HepG2 (cell line): ENCODE results near the gene NAXD. TPM values are rescaled to one million over a fixed set of nuclear protein-coding genes. Genes with fewer than 3 reads are reported as not detected.

Source experiments
- ATAC-seq: fragments of 200-7000 bp; cut with Tn5 transposase; 3 replicates; pipeline ENCODE4 v1.9.1; 2020; ENCODE audit warnings: mild to moderate bottlenecking, moderate library complexity
- BruUV-seq: library from RNA; stranded (reverse); fragments of 400-500 nt; replicated peaks from 2 replicates; lab custom pipeline; 2021; lab: Mats Ljungman, UMichigan
- CTCF ChIA-PET: fragments of 300-600 bp; formaldehyde crosslinking; extraction: SDS; loops from one replicate; lab custom pipeline; 2021; ENCODE audit warnings: low total read pairs, inconsistent platforms, low intra/inter-chr PET ratio; lab: Yijun Ruan, JAX
- POLR2A ChIA-PET: fragments of 350-600 bp; sonication (Branson Sonifier 250); formaldehyde crosslinking; loops from one replicate; lab custom pipeline; 2020; ENCODE audit warnings: antibody characterized with exemption, inconsistent platforms; lab: Yijun Ruan, JAX
- DNase-seq: peaks from one replicate; pipeline ENCODE4 v3.0.0-alpha.2; 2015; ENCODE audit warnings: low spot score
- FAIRE-seq: peaks from 3 replicates; lab custom pipeline; 2011; peaks lifted over from hg19 to GRCh38; lab: Jason Lieb, UNC
- H2AFZ ChIP-seq: one replicate; pipeline ENCODE4 v1.6.1; 2011; ENCODE audit warnings: low read length, inconsistent platforms
- H3K27ac ChIP-seq: fragments of 300-600 bp; 3 replicates; pipeline ENCODE4 v1.8.0; 2011; ENCODE audit warnings: mixed run types, mild to moderate bottlenecking, mixed read lengths, low read length, inconsistent platforms; ENCODE audit not compliant: insufficient read depth; ENCODE audit errors: extremely low read length
- H3K27me3 ChIP-seq, 2 experiments: fragments of 200-600 bp in 1 of 2; 2 replicates in 1 of 2; 3 replicates in 1 of 2; pipeline versions ENCODE4 v1.6.0 to v1.8.0; 2011; ENCODE audit warnings: low read length in 2 of 2, mild to moderate bottlenecking in 2 of 2, moderate library complexity in 2 of 2, inconsistent platforms in 1 of 2; ENCODE audit not compliant: insufficient read depth in 2 of 2, control insufficient read depth in 1 of 2
- H3K36me3 ChIP-seq, 2 experiments: fragments of 200-600 bp in 1 of 2; replicated peaks in 1 of 2; 2 replicates in 1 of 2; 3 replicates in 1 of 2; pipeline versions ENCODE4 v1.5.1 to v1.8.0; 2011; ENCODE audit warnings: low read length in 2 of 2, inconsistent platforms in 1 of 2; ENCODE audit not compliant: insufficient read depth in 2 of 2, control insufficient read depth in 1 of 2
- H3K4me1 ChIP-seq: 2 replicates; pipeline ENCODE4 v1.5.1; 2012; ENCODE audit warnings: low read length, inconsistent platforms; ENCODE audit not compliant: insufficient read depth
- H3K4me2 ChIP-seq: 2 replicates; pipeline ENCODE4 v1.6.0; 2011; ENCODE audit warnings: low read depth, low read length, inconsistent platforms
- H3K4me3 ChIP-seq, 3 experiments: fragments of 200-600 bp in 1 of 3; sonication (generic), shearing (Covaris generic) in 1 of 3; replicated peaks in 1 of 3; 2 replicates each; pipeline ENCODE4 v1.5.1; 2011 to 2016; ENCODE audit warnings: low read length in 3 of 3, inconsistent platforms in 2 of 3, low read depth in 2 of 3, mild to moderate bottlenecking in 2 of 3, control low read depth in 1 of 3, mixed read lengths in 1 of 3; ENCODE audit not compliant: insufficient read depth in 1 of 3
- H3K79me2 ChIP-seq: one replicate; pipeline ENCODE4 v1.6.1; 2011; ENCODE audit warnings: low read length, inconsistent platforms; ENCODE audit not compliant: insufficient read depth
- H3K9ac ChIP-seq: 2 replicates; pipeline ENCODE4 v1.6.0; 2011; ENCODE audit warnings: mild to moderate bottlenecking, low read depth, low read length, inconsistent platforms; ENCODE audit not compliant: insufficient read depth
- H3K9me3 ChIP-seq: 2 replicates; pipeline ENCODE4 v1.5.1; 2012; ENCODE audit warnings: mild to moderate bottlenecking, low read length
- H4K20me1 ChIP-seq: 2 replicates; pipeline ENCODE4 v1.6.0; 2011; ENCODE audit warnings: inconsistent platforms, mild to moderate bottlenecking, low read length, moderate library complexity; ENCODE audit not compliant: insufficient read depth
- CTCF ChIP-seq: sonication (generic); formaldehyde crosslinking; IDR thresholded peaks from 2 replicates; pipeline ENCODE4 v1.5.0; 2020; ENCODE audit warnings: mild to moderate bottlenecking, missing genetic modification reagents, moderate library complexity
- FOSL1 ChIP-seq: sonication (generic); formaldehyde crosslinking; IDR thresholded peaks from 2 replicates; pipeline ENCODE4 v1.9.0; 2021; ENCODE audit warnings: missing genetic modification reagents, borderline replicate concordance
- HHEX ChIP-seq: IDR thresholded peaks from 2 replicates; pipeline ENCODE4 v1.6.1; 2016; ENCODE audit warnings: control low read depth
- HMG20A ChIP-seq: IDR thresholded peaks from 2 replicates; pipeline ENCODE4 v1.6.1; 2016; ENCODE audit warnings: borderline replicate concordance
- IKZF4 ChIP-seq: sonication (generic); formaldehyde crosslinking; IDR thresholded peaks from 2 replicates; pipeline ENCODE4 v1.5.1; 2020; ENCODE audit warnings: borderline replicate concordance, mild to moderate bottlenecking, low read depth, missing genetic modification reagents; ENCODE audit errors: not compliant biosample characterization
- JUND ChIP-seq: sonication (generic); formaldehyde crosslinking; IDR thresholded peaks from 2 replicates; pipeline ENCODE4 v1.8.0; 2022; ENCODE audit warnings: mild to moderate bottlenecking, missing genetic modification reagents
- MAFK ChIP-seq, 2 experiments: IDR thresholded peaks in 1 of 2; conservative IDR thresholded peaks in 1 of 2; 2 replicates each; pipeline ENCODE4 v1.6.1; 2011; ENCODE audit warnings: improper control_type of control experiment in 2 of 2, low read length in 2 of 2
- NRL ChIP-seq: sonication (generic); formaldehyde crosslinking; IDR thresholded peaks from 2 replicates; pipeline ENCODE4 v1.5.0; 2020; ENCODE audit warnings: missing genetic modification reagents, mild to moderate bottlenecking, moderate library complexity, borderline replicate concordance
- POLR2G ChIP-seq: fragments of 200-400 bp; formaldehyde crosslinking; IDR thresholded peaks from 2 replicates; pipeline ENCODE4 v1.6.1; 2018; ENCODE audit warnings: mild to moderate bottlenecking, low read depth, low read length, moderate library complexity
- SMC3 ChIP-seq: IDR thresholded peaks from 2 replicates; pipeline ENCODE4 v1.6.1; 2011; ENCODE audit warnings: low read length, improper control_type of control experiment
- STAG1 ChIP-seq: sonication (generic); formaldehyde crosslinking; IDR thresholded peaks from 2 replicates; pipeline ENCODE4 v1.4.0; 2020; ENCODE audit warnings: missing genetic modification reagents
- TERF1 ChIP-seq: sonication (generic); formaldehyde crosslinking; IDR thresholded peaks from 2 replicates; pipeline ENCODE4 v1.8.0; 2022; ENCODE audit warnings: mild to moderate bottlenecking, missing genetic modification reagents, moderate library complexity
- XRCC5 ChIP-seq: fragments of 200-400 bp; formaldehyde crosslinking; optimal IDR thresholded peaks from 2 replicates; pipeline ENCODE3; 2017; ENCODE audit warnings: mild to moderate bottlenecking, low read length
- ZBTB38 ChIP-seq: sonication (generic); formaldehyde crosslinking; IDR thresholded peaks from 2 replicates; pipeline ENCODE4 v1.5.1; 2020; ENCODE audit warnings: mild to moderate bottlenecking, missing genetic modification reagents
- ZNF121 ChIP-seq: sonication (generic); formaldehyde crosslinking; IDR thresholded peaks from 2 replicates; pipeline ENCODE4 v1.5.0; 2020; ENCODE audit warnings: mild to moderate bottlenecking, missing genetic modification reagents
- ZNF17 ChIP-seq: sonication (generic); formaldehyde crosslinking; IDR thresholded peaks from 2 replicates; pipeline ENCODE4 v1.5.0; 2020; ENCODE audit warnings: mild to moderate bottlenecking, missing genetic modification reagents
- ZNF251 ChIP-seq: sonication (generic); formaldehyde crosslinking; IDR thresholded peaks from 2 replicates; pipeline ENCODE4 v1.9.0; 2021; ENCODE audit warnings: mild to moderate bottlenecking, missing genetic modification reagents
- ZNF333 ChIP-seq: sonication (generic); formaldehyde crosslinking; IDR thresholded peaks from 2 replicates; pipeline ENCODE4 v1.4.0; 2020; ENCODE audit warnings: mild to moderate bottlenecking, missing genetic modification reagents, borderline replicate concordance
- ZNF678 ChIP-seq: sonication (generic); formaldehyde crosslinking; IDR thresholded peaks from 2 replicates; pipeline ENCODE4 v1.4.0; 2020; ENCODE audit warnings: mild to moderate bottlenecking, missing genetic modification reagents
- ZSCAN12 ChIP-seq: sonication (generic); formaldehyde crosslinking; IDR thresholded peaks from 2 replicates; pipeline ENCODE4 v1.9.0; 2021; ENCODE audit warnings: mild to moderate bottlenecking, missing genetic modification reagents
- WGBS: methylation state at CpG from one replicate; pipeline ENCODE4 v1.1.6; 2017; ENCODE audit warnings: low lambda C conversion rate; 5-methylcytosine and 5-hydroxymethylcytosine counted together
- in situ Hi-C: cut with HindIII; loops from 2 replicates; pipeline ENCODE4 v1.10.0; 2017; ENCODE audit warnings: low pct_unique_long_range_greater_than_20kb; ENCODE audit not compliant: extremely low pct_ligation_motif_present
- intact Hi-C: fragments of 100-400 bp; cut with micrococcal nuclease; formaldehyde crosslinking; loops from one replicate; pipeline ENCODE4 v1.10.0; 2022; ENCODE audit not compliant: unreplicated experiment
- polyA plus RNA-seq, 8 experiments: library from polyadenylated mRNA; depleted of rRNA in 3 of 8; stranded (reverse) in 7 of 8; unstranded in 1 of 8; fragments of >200 nt; fragmentation: Illumina TruSeq in 4 of 8; extraction: Trizol in 4 of 8; gene quantifications; 2 replicates each; pipeline versions ENCODE4 v1.2.1 to v1.2.3, GENCODE V29; 2011 to 2016; ENCODE audit warnings: low read depth in 4 of 8, missing spikeins in 1 of 8, mixed read lengths in 1 of 8; ENCODE audit not compliant: insufficient read depth in 1 of 8
- total RNA-seq, 5 experiments: library from RNA; depleted of rRNA; stranded (reverse); fragments of >200 nt; fragmentation: Illumina TruSeq; extraction: Trizol; gene quantifications; 2 replicates each; pipeline ENCODE4 v1.2.3, GENCODE V29; 2016; ENCODE audit warnings: low read depth in 1 of 5
- TF ChIP-seq, protein P1 (sequence below): sonication (generic); formaldehyde crosslinking; IDR thresholded peaks from 2 replicates; pipeline ENCODE4 v1.4.0; 2020; ENCODE audit warnings: missing genetic modification reagents
- TF ChIP-seq, protein P2 (sequence below): fragments of 450-650 bp; IDR thresholded peaks from 2 replicates; pipeline ENCODE4 v1.6.1; 2017

Gene NAXD
- total and polyA plus RNA-seq, 2 of the 13 experiments (the other 11 are each of a cell fraction or from before 2014, with no cell fraction given) = 19.0 to 23.2 TPM

DNA sequence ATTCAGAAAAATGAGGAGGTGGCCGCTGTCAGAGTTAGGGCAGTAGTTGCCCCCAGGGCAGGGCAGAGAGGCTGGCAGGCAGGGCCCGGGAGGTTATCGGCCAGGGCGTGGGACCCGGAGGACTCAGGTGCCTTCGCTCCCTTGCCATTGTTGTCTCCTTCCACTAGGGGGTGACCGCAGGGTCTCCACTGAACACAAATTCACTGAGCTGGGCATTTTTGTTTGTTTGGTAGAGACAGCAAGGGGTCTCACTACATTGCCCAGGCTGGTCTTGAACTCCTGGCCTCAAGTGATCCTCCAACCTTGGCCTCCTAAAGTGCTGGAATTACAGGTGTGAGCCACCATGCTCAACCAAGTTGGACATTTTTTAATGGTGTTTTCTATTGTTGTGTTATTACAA lies 65.5 kb downstream of the NAXD start:
- H3K79me2 ChIP-seq = no peaks in the 10 kb centered on the region
- in situ Hi-C loops = loop anchor here (10.0 kb wide), 1 partner anchor 134 kb away; no protein-coding TSS in a partner anchor
- no peaks in the 10 kb centered on the region for H3K27me3 ChIP-seq
- no peak overlapping the region for H3K9ac ChIP-seq
- H3K4me2 ChIP-seq = no peak overlapping the region
- H4K20me1 ChIP-seq = no peaks in the 10 kb centered on the region
- H2AFZ ChIP-seq = no peak overlapping the region
- DNase-seq (peak; percentile 41), FAIRE-seq (no peak), ATAC-seq (peak; percentile 49)
- peaks cover 26% of the 10 kb centered on the region for H3K4me1 ChIP-seq
- intact Hi-C loops = loop anchor here (1.0 kb wide), 1 partner anchor 133 kb away; no protein-coding TSS in a partner anchor
- no peaks in the 10 kb centered on the region for H3K9me3 ChIP-seq
- POLR2A ChIA-PET = interaction anchor here (1.5 kb wide), 1 partner anchor 34 kb away, joined by 6 read pairs; no protein-coding TSS in a partner anchor
- H3K36me3 ChIP-seq = peaks cover 7 to 45% of the 10 kb centered on the region in 2 experiments
- BruUV-seq = no TSS peak
- H3K27ac ChIP-seq = no peak overlapping the region
- CTCF ChIA-PET = interaction anchor here (1.5 kb wide), 1 partner anchor 139 kb away, joined by 4 read pairs; no protein-coding TSS in a partner anchor
- WGBS = 88% methylated on average over 7 of the region's 7 CpGs
- no peak overlapping the region for H3K4me3 ChIP-seq
- TF ChIP-seq TERF1 (CRISPR knock-in tag) (no peak), NRL (CRISPR knock-in tag) (no peak), ZNF333 (CRISPR knock-in tag) (no peak), XRCC5 (peak; percentile 38), MAFK (conservative IDR thresholded peaks at IDR 0.05 in 1 of 2, IDR thresholded peaks at IDR 0.05 in 1 of 2; ENCODE audit: low read length in 2 of 2) (peak in 1 of 2 experiments; percentile 33; a peak in 1 of 4 replicates), ZNF121 (peak; percentile 98), STAG1 (CRISPR knock-in tag) (peak; percentile 47), ZNF17 (CRISPR knock-in tag) (no peak), POLR2G (no peak), FOSL1 (CRISPR knock-in tag) (no peak), JUND (CRISPR knock-in tag) (no peak), HMG20A (CRISPR knock-in tag) (no peak), SMC3 (peak; percentile 12; the same call in 1 of the 2 replicates), ZBTB38 (CRISPR knock-in tag) (no peak), ZNF251 (CRISPR knock-in tag) (no peak), ZNF678 (CRISPR knock-in tag) (no peak), HHEX (CRISPR knock-in tag) (no peak), ZSCAN12 (CRISPR knock-in tag) (no peak), CTCF (peak; percentile 40), IKZF4 (no peak)
- TF ChIP-seq, protein P1, sequence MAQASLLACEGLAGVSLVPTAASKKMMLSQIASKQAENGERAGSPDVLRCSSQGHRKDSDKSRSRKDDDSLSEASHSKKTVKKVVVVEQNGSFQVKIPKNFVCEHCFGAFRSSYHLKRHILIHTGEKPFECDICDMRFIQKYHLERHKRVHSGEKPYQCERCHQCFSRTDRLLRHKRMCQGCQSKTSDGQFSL = no peak
- TF ChIP-seq, protein P2, sequence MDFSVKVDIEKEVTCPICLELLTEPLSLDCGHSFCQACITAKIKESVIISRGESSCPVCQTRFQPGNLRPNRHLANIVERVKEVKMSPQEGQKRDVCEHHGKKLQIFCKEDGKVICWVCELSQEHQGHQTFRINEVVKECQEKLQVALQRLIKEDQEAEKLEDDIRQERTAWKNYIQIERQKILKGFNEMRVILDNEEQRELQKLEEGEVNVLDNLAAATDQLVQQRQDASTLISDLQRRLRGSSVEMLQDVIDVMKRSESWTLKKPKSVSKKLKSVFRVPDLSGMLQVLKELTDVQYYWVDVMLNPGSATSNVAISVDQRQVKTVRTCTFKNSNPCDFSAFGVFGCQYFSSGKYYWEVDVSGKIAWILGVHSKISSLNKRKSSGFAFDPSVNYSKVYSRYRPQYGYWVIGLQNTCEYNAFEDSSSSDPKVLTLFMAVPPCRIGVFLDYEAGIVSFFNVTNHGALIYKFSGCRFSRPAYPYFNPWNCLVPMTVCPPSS = no peak
